Gastrocnemius medialis (tissue), 4 donors: Measurements from ENCODE around the gene SFMBT2. TPM values are rescaled to one million over a fixed set of nuclear protein-coding genes. Genes with fewer than 3 reads are reported as not detected.
"Not testable (repeated sequence)": the region's sequence is repeated elsewhere in the genome, so short reads cannot be mapped to it uniquely, and the experiment has no call there.

Experiments used
- ATAC-seq, 2 donors: fragments of 150-250 bp; one replicate each; pipeline ENCODE4 v1.9.1; 2016
- DNase-seq, 2 donors: peaks; one replicate each; pipeline ENCODE4 v3.0.0-alpha.2; 2019
- H3K27ac ChIP-seq, 4 donors: fragments of 200-600 bp; sonication (generic); 1 replicate in 1 of 4; 2 replicates in 3 of 4; pipeline ENCODE4 v1.5.1; 2016 to 2018; ENCODE audit warnings: mild to moderate bottlenecking in 2 of 4, moderate library complexity in 1 of 4
- H3K27me3 ChIP-seq, 3 donors: fragments of 200-600 bp; sonication (generic) in 2 of 3; 1 replicate in 1 of 3; 2 replicates in 2 of 3; pipeline versions ENCODE4 v1.5.1 to v1.6.0; 2016 to 2019; ENCODE audit warnings: mild to moderate bottlenecking in 1 of 3, moderate library complexity in 1 of 3
- H3K36me3 ChIP-seq, 2 donors: fragments of 200-600 bp; sonication (generic) in 1 of 2; one replicate each; pipeline ENCODE4 v1.5.1; 2017 to 2018
- H3K4me1 ChIP-seq, 2 donors: fragments of 200-600 bp; sonication (generic) in 1 of 2; one replicate each; pipeline ENCODE4 v1.5.1; 2016 to 2017; ENCODE audit warnings: mild to moderate bottlenecking in 2 of 2
- H3K4me3 ChIP-seq, 4 donors: fragments of 200-600 bp; sonication (generic) in 3 of 4; 1 replicate in 1 of 4; 2 replicates in 3 of 4; pipeline ENCODE4 v1.5.1; 2016 to 2019; ENCODE audit warnings: mild to moderate bottlenecking in 2 of 4
- H3K9me3 ChIP-seq, 3 donors: fragments of 200-600 bp; sonication (generic) in 2 of 3; 1 replicate in 1 of 3; 2 replicates in 2 of 3; pipeline ENCODE4 v1.5.1; 2016 to 2019
- POLR2A ChIP-seq, 2 donors: fragments of 450-650 bp; IDR thresholded peaks; one replicate each; pipeline ENCODE4 v1.6.1; 2017; ENCODE audit warnings: antibody characterized with exemption in 2 of 2, mild to moderate bottlenecking in 2 of 2, moderate library complexity in 2 of 2
- in situ Hi-C, 4 donors: fragments of 200-750 bp; cut with MboI; loops; one replicate each; pipeline versions ENCODE4 v1.15.0 to v1.8.0; 2017; ENCODE audit warnings: low sequenced_read_pairs in 4 of 4
- intact Hi-C: fragments of 100-400 bp; cut with DNase I; formaldehyde crosslinking; loops from one replicate; pipeline ENCODE4 v1.15.1; 2023; ENCODE audit warnings: low total_unique reads
- total RNA-seq, 4 donors: library from RNA; depleted of rRNA; stranded (reverse); fragments of >200 nt; gene quantifications; one replicate each; pipeline versions ENCODE4 v1.1.0 to v1.2.3, GENCODE V29; 2016
- TF ChIP-seq, protein P1 (sequence below), 5 experiments: fragments of 450-650 bp in 3 of 5; fragments of 200-600 bp in 2 of 5; sonication (generic) in 2 of 5; IDR thresholded peaks in 4 of 5; conservative IDR thresholded peaks in 1 of 5; 1 replicate in 4 of 5; 2 replicates in 1 of 5; pipeline ENCODE4 v1.5.1; 2016 to 2019; ENCODE audit warnings: antibody characterized with exemption in 5 of 5, mild to moderate bottlenecking in 3 of 5, moderate library complexity in 3 of 5

Gene SFMBT2
- total RNA-seq, 4 donors from 2014 or later = 1.1 to 6.9 (median 2.1) TPM

DNA sequence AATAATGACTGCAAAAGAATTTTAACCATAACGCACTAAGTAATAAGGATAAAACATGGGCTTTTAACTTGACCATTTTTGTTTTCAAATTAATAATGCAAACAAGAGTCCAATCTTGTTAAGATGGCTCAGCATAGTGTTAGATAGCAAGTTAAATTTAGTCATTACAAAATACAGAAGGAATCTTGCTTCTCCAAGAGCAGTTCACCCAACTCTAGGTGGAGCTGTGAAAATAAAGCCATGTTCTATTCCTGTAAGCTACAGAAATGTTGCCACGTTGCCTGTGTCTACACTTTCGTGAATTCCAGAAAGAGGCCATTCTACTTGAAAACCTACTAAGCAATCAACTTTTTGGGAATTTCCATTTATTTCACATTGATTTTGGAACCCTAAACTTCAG is 191.9 kb downstream of the SFMBT2 start:
- in situ Hi-C loops = no loop called here
- Histone ChIP-seq H3K4me1 (peaks cover 3 to 9% of the 10 kb centered on the region in 2 donors), H3K27ac (peak overlapping the region in 1 of 4 donors; percentile 8), H3K9me3 (no peaks in the 10 kb centered on the region), H3K36me3 (peaks cover 0 to 24% of the 10 kb centered on the region in 2 donors), H3K4me3 (no peak overlapping the region), H3K27me3 (no peaks in the 10 kb centered on the region)
- ATAC-seq (peak in 1 of 2 donors; percentile 97), DNase-seq (no peak)
- TF ChIP-seq POLR2A (IDR thresholded peaks at IDR 0.05) = no peak
- TF ChIP-seq, protein P1, sequence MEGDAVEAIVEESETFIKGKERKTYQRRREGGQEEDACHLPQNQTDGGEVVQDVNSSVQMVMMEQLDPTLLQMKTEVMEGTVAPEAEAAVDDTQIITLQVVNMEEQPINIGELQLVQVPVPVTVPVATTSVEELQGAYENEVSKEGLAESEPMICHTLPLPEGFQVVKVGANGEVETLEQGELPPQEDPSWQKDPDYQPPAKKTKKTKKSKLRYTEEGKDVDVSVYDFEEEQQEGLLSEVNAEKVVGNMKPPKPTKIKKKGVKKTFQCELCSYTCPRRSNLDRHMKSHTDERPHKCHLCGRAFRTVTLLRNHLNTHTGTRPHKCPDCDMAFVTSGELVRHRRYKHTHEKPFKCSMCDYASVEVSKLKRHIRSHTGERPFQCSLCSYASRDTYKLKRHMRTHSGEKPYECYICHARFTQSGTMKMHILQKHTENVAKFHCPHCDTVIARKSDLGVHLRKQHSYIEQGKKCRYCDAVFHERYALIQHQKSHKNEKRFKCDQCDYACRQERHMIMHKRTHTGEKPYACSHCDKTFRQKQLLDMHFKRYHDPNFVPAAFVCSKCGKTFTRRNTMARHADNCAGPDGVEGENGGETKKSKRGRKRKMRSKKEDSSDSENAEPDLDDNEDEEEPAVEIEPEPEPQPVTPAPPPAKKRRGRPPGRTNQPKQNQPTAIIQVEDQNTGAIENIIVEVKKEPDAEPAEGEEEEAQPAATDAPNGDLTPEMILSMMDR (IDR thresholded peaks at IDR 0.05 in 4 of 5, conservative IDR thresholded peaks at IDR 0.05 in 1 of 5) = no peak
- intact Hi-C loops = loop anchor here (2.0 kb wide), 1 partner anchor 190 kb away; no protein-coding TSS in a partner anchor

DNA sequence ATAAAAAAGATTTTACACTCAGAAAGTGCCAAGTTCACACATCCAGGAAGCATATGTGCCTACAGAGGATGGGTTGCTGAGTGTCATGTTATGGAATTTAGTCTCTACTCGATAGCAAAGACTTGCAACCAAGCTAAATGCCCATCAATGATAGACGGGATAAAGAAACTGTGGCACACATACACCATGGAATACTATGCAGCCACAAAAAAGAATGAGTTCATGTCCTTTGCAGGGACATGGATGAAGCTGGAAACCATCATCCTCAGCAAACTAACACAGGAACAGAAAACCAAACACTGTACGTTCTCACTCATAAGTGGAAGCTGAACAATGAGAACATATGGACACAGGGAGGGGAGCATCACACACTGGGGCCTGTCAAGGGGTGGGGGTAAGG is 198.1 kb downstream of the SFMBT2 start:
- H3K4me3 ChIP-seq, in situ Hi-C loops, H3K27ac ChIP-seq, ATAC-seq, DNase-seq, H3K27me3 ChIP-seq, intact Hi-C loops, H3K36me3 ChIP-seq, H3K9me3 ChIP-seq, H3K4me1 ChIP-seq: not testable (repeated sequence)

DNA sequence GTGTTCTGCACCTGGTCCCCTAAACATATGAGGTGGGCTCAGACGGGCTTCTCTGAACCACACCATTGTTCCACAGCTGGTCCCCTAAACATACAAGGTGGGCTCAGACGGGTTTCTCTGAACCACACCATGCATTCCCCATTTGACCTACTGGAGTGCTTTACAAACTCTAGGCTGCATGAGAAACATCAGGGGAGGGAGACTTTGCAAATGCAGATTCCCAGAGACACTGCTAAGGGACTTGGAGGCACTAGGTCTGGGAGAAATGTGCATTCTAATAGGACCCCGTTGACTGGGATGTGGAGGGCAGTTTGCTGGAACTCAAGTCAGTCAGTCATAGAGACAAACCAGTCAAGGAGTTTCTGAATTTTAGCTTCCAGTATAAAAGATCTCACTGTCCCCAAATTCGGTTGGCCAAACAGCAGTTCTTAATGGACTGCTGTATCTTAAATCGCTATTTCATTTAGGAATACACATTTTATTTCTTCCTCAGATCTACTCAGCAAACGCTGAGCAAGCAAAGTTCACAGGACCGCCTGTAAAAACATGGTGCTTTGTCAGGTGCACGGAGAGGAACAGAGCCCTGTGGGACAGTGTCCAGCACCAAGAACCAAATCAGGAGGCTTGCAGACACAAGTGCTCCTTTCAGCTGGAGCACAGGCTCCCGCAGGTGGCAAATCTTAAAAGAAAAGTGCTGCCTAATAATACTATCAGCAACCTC is 198.8 kb downstream of the SFMBT2 start:
- H3K27ac ChIP-seq = no peak overlapping the region
- intact Hi-C loops = no loop called here
- in situ Hi-C loops = no loop called here
- ATAC-seq = no peak
- no peaks in the 10 kb centered on the region for H3K27me3 ChIP-seq
- no peaks in the 10 kb centered on the region for H3K4me1 ChIP-seq
- no peak for TF ChIP-seq POLR2A (IDR thresholded peaks at IDR 0.05)
- TF ChIP-seq, protein P1 (IDR thresholded peaks at IDR 0.05 in 4 of 5, conservative IDR thresholded peaks at IDR 0.05 in 1 of 5) = no peak
- no peaks in the 10 kb centered on the region for H3K36me3 ChIP-seq
- DNase-seq = no peak
- no peaks in the 10 kb centered on the region for H3K9me3 ChIP-seq
- no peak overlapping the region for H3K4me3 ChIP-seq

DNA sequence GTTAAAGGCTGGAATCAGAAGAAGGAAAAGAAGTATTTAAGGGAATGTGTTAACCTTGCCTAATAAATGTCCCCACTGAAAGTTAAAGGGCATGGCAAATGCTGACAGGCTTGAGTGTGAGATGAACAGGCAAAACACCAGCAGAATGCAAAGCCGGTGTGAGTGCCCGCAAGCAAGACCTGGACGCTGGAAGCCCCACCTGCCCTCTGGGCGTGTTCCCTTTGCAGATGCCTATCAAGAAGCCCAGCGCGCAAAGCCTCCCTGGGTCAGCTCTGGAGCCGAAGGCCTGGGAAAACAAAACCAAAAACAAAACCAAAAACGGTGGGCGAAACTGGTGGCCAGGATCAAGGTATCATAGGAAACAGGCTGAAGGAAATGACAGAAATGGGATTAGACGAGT is 200.3 kb downstream of the SFMBT2 start:
- TF ChIP-seq POLR2A (IDR thresholded peaks at IDR 0.05) = no peak
- TF ChIP-seq, protein P1 (IDR thresholded peaks at IDR 0.05 in 4 of 5, conservative IDR thresholded peaks at IDR 0.05 in 1 of 5) = no peak
- no peak for ATAC-seq
- Histone ChIP-seq H3K4me3 (no peak overlapping the region), H3K27me3 (no peaks in the 10 kb centered on the region), H3K36me3 (no peaks in the 10 kb centered on the region), H3K9me3 (no peaks in the 10 kb centered on the region), H3K4me1 (no peaks in the 10 kb centered on the region), H3K27ac (no peak overlapping the region)
- in situ Hi-C loops (no loop called here), intact Hi-C loops (no loop called here)
- DNase-seq = no peak

DNA sequence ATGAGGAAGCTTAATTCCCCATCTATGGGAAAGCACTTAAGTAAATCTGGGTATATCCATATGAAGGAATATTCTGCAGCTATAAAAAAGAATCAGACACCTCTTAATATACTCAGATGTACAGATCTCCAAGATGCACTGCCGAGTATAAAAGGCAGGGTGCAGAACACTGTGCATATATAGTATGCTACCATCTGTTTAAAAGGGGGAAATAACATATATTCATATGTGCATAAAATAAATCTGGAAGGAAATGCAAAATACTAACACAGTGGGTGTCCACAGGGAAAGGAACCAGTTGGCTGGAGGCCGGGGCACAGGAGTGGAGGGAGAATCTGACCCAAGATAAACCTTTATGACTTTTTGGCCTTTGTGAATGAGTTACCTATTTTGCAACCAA is 201.4 kb downstream of the SFMBT2 start:
- H3K27me3 ChIP-seq = no peaks in the 10 kb centered on the region
- TF ChIP-seq, protein P1 (IDR thresholded peaks at IDR 0.05 in 4 of 5, conservative IDR thresholded peaks at IDR 0.05 in 1 of 5) = no peak
- TF ChIP-seq POLR2A (IDR thresholded peaks at IDR 0.05) = no peak
- no peaks in the 10 kb centered on the region for H3K4me1 ChIP-seq
- no peak for ATAC-seq
- no peaks in the 10 kb centered on the region for H3K9me3 ChIP-seq
- no peak for DNase-seq
- no peaks in the 10 kb centered on the region for H3K36me3 ChIP-seq
- H3K27ac ChIP-seq = no peak overlapping the region
- no peak overlapping the region for H3K4me3 ChIP-seq
- in situ Hi-C loops = no loop called here
- intact Hi-C loops = no loop called here
